NT2/D1 (cell line): Measurements from ENCODE around the gene ECI1.

Experiments
- SUZ12 ChIP-seq: IDR thresholded peaks from 2 replicates; pipeline ENCODE4 v1.6.1; 2011; ENCODE audit not compliant: insufficient read length, insufficient read depth; ENCODE audit errors: extremely low read depth
- YY1 ChIP-seq: IDR thresholded peaks from 2 replicates; pipeline ENCODE4 v1.6.1; 2011; ENCODE audit not compliant: insufficient read length, insufficient read depth
- ZNF274 ChIP-seq: IDR thresholded peaks from 2 replicates; pipeline ENCODE4 v1.6.1; 2011; ENCODE audit warnings: mild to moderate bottlenecking, low read depth, low read length

DNA sequence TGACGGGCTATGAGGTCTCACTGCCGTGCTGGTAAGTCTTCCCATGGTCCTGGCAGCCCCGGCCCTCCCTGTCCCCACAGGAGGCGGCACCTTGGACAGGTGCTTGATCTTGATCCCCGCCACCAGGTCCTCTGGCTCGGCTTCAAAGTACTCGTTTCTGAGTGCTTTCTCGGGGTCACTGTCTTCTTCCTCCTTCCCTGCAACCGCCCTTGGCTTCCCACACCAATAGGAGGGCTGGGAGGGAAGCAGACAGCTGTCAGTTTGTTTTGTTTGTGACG lies 48.5 kb upstream of the ECI1 start:
- no peak for TF ChIP-seq YY1
- no peak for TF ChIP-seq ZNF274
- TF ChIP-seq SUZ12 = no peak
